Measurements from ENCODE around the gene CTSD. TPM values are rescaled to one million over a fixed set of nuclear protein-coding genes. Genes with fewer than 3 reads are reported as not detected.
"Not testable (repeated sequence)": the region's sequence is repeated elsewhere in the genome, so short reads cannot be mapped to it uniquely, and the experiment has no call there.

Gene CTSD
- total RNA-seq, 2 donors from 2014 or later: 427 to 1,049 TPM

- no peaks in the 10 kb centered on the region for H3K9me3 ChIP-seq
- TF ChIP-seq CTCF (IDR thresholded peaks at IDR 0.05): no peak
- no peaks in the 10 kb centered on the region for H3K36me3 ChIP-seq
- peak overlapping the region; percentile 51 for H3K4me3 ChIP-seq
- DNase-seq (ENCODE audit: low spot score) (peak; percentile 53), ATAC-seq (ENCODE audit: insufficient number of reproducible peaks, low FRiP score, low read depth) (no peak)
- peak overlapping the region in 1 of 2 donors; percentile 52 for H3K27ac ChIP-seq
- H3K27me3 ChIP-seq (replicated peaks; ENCODE audit: insufficient read depth): no peaks in the 10 kb centered on the region
- peaks cover 8 to 14% of the 10 kb centered on the region in 2 donors for H3K4me1 ChIP-seq (ENCODE audit: control insufficient read depth in 1 of 2, low read depth in 2 of 2)
Measured at GRCh38 chr11:1772270-1773130, 8.8 kb upstream of the CTSD start.

- DNase-seq (ENCODE audit: low spot score) (no peak), ATAC-seq (ENCODE audit: insufficient number of reproducible peaks, low FRiP score, low read depth) (no peak)
- Histone ChIP-seq H3K27ac (peak overlapping the region in 1 of 2 donors; percentile 52), H3K9me3 (no peaks in the 10 kb centered on the region), H3K27me3 (replicated peaks; ENCODE audit: insufficient read depth) (no peaks in the 10 kb centered on the region), H3K36me3 (no peaks in the 10 kb centered on the region), H3K4me3 (no peak overlapping the region), H3K4me1 (ENCODE audit: control insufficient read depth in 1 of 2, low read depth in 2 of 2) (peaks cover 8 to 14% of the 10 kb centered on the region in 2 donors)
- no peak for TF ChIP-seq CTCF (IDR thresholded peaks at IDR 0.05)
Measured at GRCh38 chr11:1771700-1772099, 8.0 kb upstream of the CTSD start.

- H3K27ac ChIP-seq: no peak overlapping the region
- DNase-seq (ENCODE audit: low spot score): peak; percentile 0
Measured at GRCh38 chr11:1771273-1771672, 7.5 kb upstream of the CTSD start.

GRCh38 chr11:1770528-1770927, 6.8 kb upstream of the CTSD start:
- peak; percentile 0 for DNase-seq (ENCODE audit: low spot score)
- H3K4me3 ChIP-seq: no peak overlapping the region
- ATAC-seq (ENCODE audit: insufficient number of reproducible peaks, low FRiP score, low read depth): no peak
- no peaks in the 10 kb centered on the region for H3K9me3 ChIP-seq
- no peak for TF ChIP-seq CTCF (IDR thresholded peaks at IDR 0.05)
- H3K27me3 ChIP-seq (replicated peaks; ENCODE audit: insufficient read depth): no peaks in the 10 kb centered on the region
- H3K4me1 ChIP-seq (ENCODE audit: control insufficient read depth in 1 of 2, low read depth in 2 of 2): peaks cover 8 to 14% of the 10 kb centered on the region in 2 donors
- no peak overlapping the region for H3K27ac ChIP-seq
- H3K36me3 ChIP-seq: no peaks in the 10 kb centered on the region

More at GRCh38 chr11:1771273-1771672, 7.5 kb upstream of the CTSD start:
- Histone ChIP-seq H3K27me3 (replicated peaks; ENCODE audit: insufficient read depth) (no peaks in the 10 kb centered on the region), H3K4me1 (ENCODE audit: control insufficient read depth in 1 of 2, low read depth in 2 of 2) (peaks cover 8 to 14% of the 10 kb centered on the region in 2 donors), H3K36me3 (no peaks in the 10 kb centered on the region), H3K9me3 (no peaks in the 10 kb centered on the region), H3K4me3 (no peak overlapping the region)
- ATAC-seq (ENCODE audit: insufficient number of reproducible peaks, low FRiP score, low read depth): no peak
- TF ChIP-seq CTCF (IDR thresholded peaks at IDR 0.05): no peak

GRCh38 chr11:1770061-1770460, 6.3 kb upstream of the CTSD start:
- ATAC-seq (ENCODE audit: insufficient number of reproducible peaks, low FRiP score, low read depth): no peak
- no peaks in the 10 kb centered on the region for H3K36me3 ChIP-seq
- H3K9me3 ChIP-seq: no peaks in the 10 kb centered on the region
- DNase-seq (ENCODE audit: low spot score): peak; percentile 0
- no peak overlapping the region for H3K4me3 ChIP-seq
- no peak overlapping the region for H3K27ac ChIP-seq
- peaks cover 8 to 14% of the 10 kb centered on the region in 2 donors for H3K4me1 ChIP-seq (ENCODE audit: control insufficient read depth in 1 of 2, low read depth in 2 of 2)
- TF ChIP-seq CTCF (IDR thresholded peaks at IDR 0.05): no peak
- H3K27me3 ChIP-seq (replicated peaks; ENCODE audit: insufficient read depth): no peaks in the 10 kb centered on the region

GRCh38 chr11:1769304-1769936, 5.7 kb upstream of the CTSD start:
- peak; percentile 1 for DNase-seq (ENCODE audit: low spot score)
- not testable (repeated sequence) for H3K27me3 ChIP-seq (replicated peaks; ENCODE audit: insufficient read depth); H3K4me3 ChIP-seq; H3K27ac ChIP-seq; H3K36me3 ChIP-seq; H3K9me3 ChIP-seq; ATAC-seq (ENCODE audit: insufficient number of reproducible peaks, low FRiP score, low read depth)
- H3K4me1 ChIP-seq (ENCODE audit: control insufficient read depth in 1 of 2, low read depth in 2 of 2): peaks cover 10 to 16% of the 10 kb centered on the region in 2 donors
